Neuronal stem cell (in vitro differentiated cells): ENCODE measurements around the gene CHAF1A.

ENCODE experiments used
- DNase-seq: peaks from one replicate; pipeline ENCODE4 v3.0.0-alpha.2; 2013; ENCODE audit warnings: low spot score
- H2AFZ ChIP-seq: one replicate; pipeline ENCODE4 v1.6.1; 2013; ENCODE audit warnings: mild to moderate bottlenecking, low read length, inconsistent platforms
- H2AK5ac ChIP-seq: 2 replicates; pipeline ENCODE4 v1.6.1; 2013; ENCODE audit warnings: low read depth, mild to moderate bottlenecking, inconsistent platforms, low read length, moderate library complexity, mixed read lengths
- H2BK120ac ChIP-seq: 2 replicates; pipeline ENCODE4 v1.6.1; 2013; ENCODE audit warnings: low read depth, mild to moderate bottlenecking, inconsistent platforms, low read length, moderate library complexity, mixed read lengths
- H2BK12ac ChIP-seq: one replicate; pipeline ENCODE4 v1.6.1; 2013; ENCODE audit warnings: low read length, inconsistent platforms
- H2BK15ac ChIP-seq: 2 replicates; pipeline ENCODE4 v1.6.1; 2013; ENCODE audit warnings: mild to moderate bottlenecking, low read length, inconsistent platforms, mixed read lengths
- H2BK5ac ChIP-seq: one replicate; pipeline ENCODE4 v1.6.1; 2013; ENCODE audit warnings: inconsistent platforms, mild to moderate bottlenecking, low read length, moderate library complexity
- H3K14ac ChIP-seq: one replicate; pipeline ENCODE4 v1.6.1; 2013; ENCODE audit warnings: low read length, inconsistent platforms
- H3K18ac ChIP-seq: 2 replicates; pipeline ENCODE4 v1.6.1; 2013; ENCODE audit warnings: low read length, inconsistent platforms
- H3K23ac ChIP-seq: 2 replicates; pipeline ENCODE4 v1.6.1; 2013; ENCODE audit warnings: low read depth, mild to moderate bottlenecking, mixed read lengths, low read length, inconsistent platforms; ENCODE audit not compliant: poor library complexity
- H3K27ac ChIP-seq: replicated peaks from 3 replicates; pipeline ENCODE4 v1.5.1; 2013; ENCODE audit warnings: low read length, inconsistent platforms
- H3K27me3 ChIP-seq, 3 experiments: 2 replicates each; pipeline ENCODE4 v1.6.1; 2013; ENCODE audit warnings: low read length in 3 of 3, mild to moderate bottlenecking in 2 of 3, inconsistent platforms in 1 of 3, low read depth in 1 of 3, mixed read lengths in 1 of 3, moderate library complexity in 1 of 3; ENCODE audit not compliant: control insufficient read depth in 3 of 3, insufficient read depth in 3 of 3
- H3K36me3 ChIP-seq, 2 donors: replicated peaks in 1 of 2; 2 replicates each; pipeline ENCODE4 v1.6.1; 2013; ENCODE audit warnings: low read length in 2 of 2; ENCODE audit not compliant: control insufficient read depth in 2 of 2, insufficient read depth in 2 of 2
- H3K4ac ChIP-seq: 2 replicates; pipeline ENCODE4 v1.6.1; 2013; ENCODE audit warnings: inconsistent platforms, mild to moderate bottlenecking, low read length, moderate library complexity
- H3K4me1 ChIP-seq, 2 donors: 1 replicate in 1 of 2; 2 replicates in 1 of 2; pipeline ENCODE4 v1.6.1; 2013; ENCODE audit warnings: low read length in 2 of 2, low read depth in 1 of 2; ENCODE audit not compliant: control insufficient read depth in 2 of 2, insufficient read depth in 1 of 2
- H3K4me2 ChIP-seq: one replicate; pipeline ENCODE4 v1.6.1; 2013; ENCODE audit warnings: mild to moderate bottlenecking, low read length, inconsistent platforms; ENCODE audit not compliant: insufficient read depth, poor library complexity, severe bottlenecking
- H3K4me3 ChIP-seq, 2 donors: 2 replicates each; pipeline ENCODE4 v1.5.1; 2013; ENCODE audit warnings: low read length in 2 of 2, mild to moderate bottlenecking in 2 of 2, inconsistent platforms in 1 of 2, moderate library complexity in 1 of 2
- H3K79me1 ChIP-seq: one replicate; pipeline ENCODE4 v1.6.1; 2013; ENCODE audit warnings: low read depth, mild to moderate bottlenecking, inconsistent platforms, low read length, moderate library complexity
- H3K9ac ChIP-seq: one replicate; pipeline ENCODE4 v1.6.1; 2013; ENCODE audit warnings: mild to moderate bottlenecking, low read depth, low read length, inconsistent platforms; ENCODE audit not compliant: poor library complexity
- H3K9me3 ChIP-seq, 2 donors: replicated peaks in 1 of 2; 2 replicates each; pipeline versions ENCODE3 to v1.6.1; 2013; ENCODE audit warnings: low read length in 2 of 2, mild to moderate bottlenecking in 2 of 2, inconsistent platforms in 1 of 2, low read depth in 1 of 2, mixed read lengths in 1 of 2, moderate library complexity in 1 of 2; ENCODE audit not compliant: control insufficient read depth in 2 of 2, insufficient read depth in 1 of 2
- H4K8ac ChIP-seq: one replicate; pipeline ENCODE4 v1.6.1; 2013; ENCODE audit warnings: low read depth, mild to moderate bottlenecking, inconsistent platforms, low read length, moderate library complexity
- H4K91ac ChIP-seq: one replicate; pipeline ENCODE4 v1.6.1; 2013; ENCODE audit warnings: low read length, low read depth, mild to moderate bottlenecking, inconsistent platforms; ENCODE audit not compliant: poor library complexity
- WGBS, 2 donors: extraction: QIAGEN DNeasy Blood & Tissue Kit; methylation state at CpG; one replicate each; pipeline ENCODE4 v1.1.7; 2013; ENCODE audit warnings: missing lambda C conversion rate in 2 of 2, mixed read lengths in 1 of 2; ENCODE audit not compliant: insufficient read length in 2 of 2, insufficient replicate concordance in 1 of 2; ENCODE audit errors: extremely low coverage in 2 of 2; 5-methylcytosine and 5-hydroxymethylcytosine counted together

The CHAF1A gene

GRCh38 chr19:4432918-4433506, 30.6 kb downstream of the CHAF1A start:
- H2BK120ac ChIP-seq, result no peak overlapping the region
- no peak overlapping the region for H4K8ac ChIP-seq
- WGBS, 2 donors, result no CpG with 5 or more reads among the region's 28 CpGs

DNA sequence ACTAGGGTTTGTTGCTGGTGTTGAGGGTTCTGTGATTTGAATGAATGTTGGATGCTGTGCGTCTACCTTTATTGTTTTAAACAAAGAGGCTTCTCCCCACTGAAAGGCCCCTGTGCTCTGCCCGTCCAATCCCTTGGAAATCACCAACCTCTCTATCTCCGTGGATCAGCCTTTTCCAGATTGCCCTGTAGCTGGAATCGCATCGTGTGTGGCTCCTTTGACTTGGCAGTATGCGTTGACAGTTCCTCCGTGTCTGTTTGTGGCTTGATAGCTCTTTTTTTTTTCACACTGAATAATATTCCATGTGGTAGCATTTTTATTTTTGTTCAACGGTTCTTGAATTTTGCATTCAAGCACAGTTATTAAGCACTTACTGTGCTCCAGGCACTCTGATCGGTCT, 32.0 kb downstream of the CHAF1A start:
- Histone ChIP-seq H2BK120ac (no peak overlapping the region), H3K4me2 (no peak overlapping the region), H3K79me1 (peaks cover 18% of the 10 kb centered on the region), H3K23ac (no peak overlapping the region), H4K91ac (no peak overlapping the region), H2BK15ac (no peak overlapping the region), H3K14ac (no peak overlapping the region), H3K4ac (no peak overlapping the region), H3K4me3 (no peak overlapping the region), H2BK5ac (no peak overlapping the region), H3K36me3 (peaks cover 76 to 95% of the 10 kb centered on the region in 2 donors), H2AFZ (no peak overlapping the region), H3K27me3 (no peaks in the 10 kb centered on the region), H3K4me1 (no peaks in the 10 kb centered on the region), H4K8ac (no peak overlapping the region), H2BK12ac (no peak overlapping the region), H3K18ac (no peak overlapping the region), H3K9me3 (peaks cover 0 to 5% of the 10 kb centered on the region in 2 donors), H2AK5ac (no peak overlapping the region), H3K27ac (no peak overlapping the region), H3K9ac (no peak overlapping the region)
- no CpG with 5 or more reads among the region's 9 CpGs for WGBS, 2 donors
- DNase-seq, result no peak

More at GRCh38 chr19:4432918-4433506, 30.6 kb downstream of the CHAF1A start:
- no peak overlapping the region for H3K4ac ChIP-seq
- no peak overlapping the region for H3K9ac ChIP-seq
- no peak overlapping the region for H2BK12ac ChIP-seq
- no peaks in the 10 kb centered on the region for H3K27me3 ChIP-seq
- no peak overlapping the region for H3K18ac ChIP-seq
- peak overlapping the region; percentile 25 for H3K23ac ChIP-seq
- H2BK15ac ChIP-seq, result no peak overlapping the region
- H2BK5ac ChIP-seq, result peak overlapping the region; percentile 34
- no peaks in the 10 kb centered on the region for H3K4me1 ChIP-seq
- no peak overlapping the region for H2AK5ac ChIP-seq
- H3K36me3 ChIP-seq, result peaks cover 80 to 96% of the 10 kb centered on the region in 2 donors
- peaks cover 16% of the 10 kb centered on the region for H3K79me1 ChIP-seq
- H3K27ac ChIP-seq, result no peak overlapping the region
- H3K14ac ChIP-seq, result no peak overlapping the region
- H3K4me3 ChIP-seq, result peak overlapping the region in 1 of 2 donors; percentile 25
- H3K4me2 ChIP-seq, result no peak overlapping the region
- peaks cover 0 to 5% of the 10 kb centered on the region in 2 donors for H3K9me3 ChIP-seq
- no peak overlapping the region for H4K91ac ChIP-seq
- no peak for DNase-seq
- H2AFZ ChIP-seq, result no peak overlapping the region

DNA sequence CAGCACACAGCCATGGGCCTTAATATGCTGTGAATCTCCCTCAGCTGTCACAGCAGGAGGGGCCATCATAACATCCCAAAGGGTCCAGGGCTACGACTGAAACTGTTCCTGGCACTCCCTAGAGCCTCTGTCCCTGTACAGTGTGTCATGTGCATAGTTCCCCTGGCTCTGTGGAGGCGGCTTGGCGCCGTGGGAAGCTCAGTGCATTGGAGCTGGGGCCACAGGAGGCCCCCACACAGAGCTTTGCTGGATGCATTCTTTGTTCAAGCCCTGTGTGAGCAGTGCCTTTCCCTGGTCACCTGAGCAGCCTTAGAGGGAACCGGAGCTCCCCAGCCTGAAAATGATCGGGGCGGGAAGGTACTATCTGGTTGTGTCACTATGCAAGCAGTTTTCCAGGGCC, 33.8 kb downstream of the CHAF1A start:
- DNase-seq, result no peak
- peaks cover 0 to 3% of the 10 kb centered on the region in 2 donors for H3K9me3 ChIP-seq
- H3K4me3 ChIP-seq, result no peak overlapping the region
- H2BK12ac ChIP-seq, result no peak overlapping the region
- peaks cover 72 to 94% of the 10 kb centered on the region in 2 donors for H3K36me3 ChIP-seq
- H3K4ac ChIP-seq, result no peak overlapping the region
- no peaks in the 10 kb centered on the region for H3K27me3 ChIP-seq
- WGBS, 2 donors, result no CpG with 5 or more reads among the region's 7 CpGs
- no peaks in the 10 kb centered on the region for H3K4me1 ChIP-seq
- H3K4me2 ChIP-seq, result no peak overlapping the region
- no peak overlapping the region for H3K18ac ChIP-seq
- no peak overlapping the region for H2AFZ ChIP-seq
- peaks cover 15% of the 10 kb centered on the region for H3K79me1 ChIP-seq
- H3K27ac ChIP-seq, result no peak overlapping the region
- H3K14ac ChIP-seq, result no peak overlapping the region
- H4K91ac ChIP-seq, result no peak overlapping the region
- H4K8ac ChIP-seq, result no peak overlapping the region
- H2AK5ac ChIP-seq, result no peak overlapping the region
- H2BK5ac ChIP-seq, result no peak overlapping the region
- no peak overlapping the region for H2BK120ac ChIP-seq
- H3K9ac ChIP-seq, result no peak overlapping the region
- no peak overlapping the region for H3K23ac ChIP-seq
- H2BK15ac ChIP-seq, result no peak overlapping the region

- H2BK120ac ChIP-seq, result no peak overlapping the region
- peak overlapping the region; percentile 84 for H4K8ac ChIP-seq
- H3K4me3 ChIP-seq, result no peak overlapping the region
- H2AFZ ChIP-seq, result no peak overlapping the region
- H3K18ac ChIP-seq, result no peak overlapping the region
- H2BK12ac ChIP-seq, result no peak overlapping the region
- H2AK5ac ChIP-seq, result no peak overlapping the region
- no peak for DNase-seq
- H3K9ac ChIP-seq, result no peak overlapping the region
- no peak overlapping the region for H2BK5ac ChIP-seq
- H3K14ac ChIP-seq, result no peak overlapping the region
- peaks cover 0 to 3% of the 10 kb centered on the region in 2 donors for H3K9me3 ChIP-seq
- peak overlapping the region; percentile 2 for H3K23ac ChIP-seq
- no CpG with 5 or more reads among the region's 10 CpGs for WGBS, 2 donors
- no peak overlapping the region for H3K4me2 ChIP-seq
- H3K27me3 ChIP-seq, result no peaks in the 10 kb centered on the region
- no peak overlapping the region for H3K4ac ChIP-seq
- no peak overlapping the region for H3K27ac ChIP-seq
- no peaks in the 10 kb centered on the region for H3K4me1 ChIP-seq
- peaks cover 66 to 92% of the 10 kb centered on the region in 2 donors for H3K36me3 ChIP-seq
- H3K79me1 ChIP-seq, result peaks cover 17% of the 10 kb centered on the region
- no peak overlapping the region for H4K91ac ChIP-seq
- H2BK15ac ChIP-seq, result no peak overlapping the region
Observed at GRCh38 chr19:4437103-4437502, 34.7 kb downstream of the CHAF1A start.
